SK-N-SH (cell line): ENCODE results near the gene BOLA3.

Source experiments
- CTCF ChIP-seq: fragments of 200-600 bp; sonication (generic); IDR thresholded peaks from 2 replicates; pipeline ENCODE4 v1.6.1; 2017; ENCODE audit warnings: antibody characterized with exemption, mild to moderate bottlenecking, moderate library complexity
- EP300 ChIP-seq, 2 experiments: IDR thresholded peaks; 2 replicates each; pipeline versions ENCODE4 v1.4.0 to v1.6.1; 2012; ENCODE audit warnings: borderline replicate concordance in 1 of 2, low read depth in 1 of 2, low read length in 1 of 2
- IRF3 ChIP-seq: fragments of 150-350 bp; IDR thresholded peaks from 2 replicates; pipeline ENCODE4 v1.6.1; 2016; ENCODE audit warnings: mild to moderate bottlenecking, low read depth, low read length
- MEF2A ChIP-seq: IDR thresholded peaks from 2 replicates; pipeline ENCODE4 v1.4.0; 2012; ENCODE audit warnings: low read depth, borderline replicate concordance
- SMC3 ChIP-seq: IDR thresholded peaks from 2 replicates; pipeline ENCODE4 v1.6.1; 2012; ENCODE audit warnings: low read depth, low read length, improper control_type of control experiment
- ZBTB33 ChIP-seq: IDR thresholded peaks from 2 replicates; pipeline ENCODE4 v1.4.0; 2012; ENCODE audit warnings: low read depth, borderline replicate concordance

GRCh38 chr2:74101574-74102300, 46.0 kb downstream of the BOLA3 start:
- TF ChIP-seq IRF3 = no peak
- TF ChIP-seq ZBTB33 = no peak
- TF ChIP-seq EP300 (IDR thresholded peaks at IDR 0.05; ENCODE audit: borderline replicate concordance in 1 of 2, low read depth in 1 of 2, low read length in 1 of 2) = no peak
- TF ChIP-seq SMC3 = no peak
- TF ChIP-seq MEF2A = no peak
- no peak for TF ChIP-seq CTCF
